Measurements from ENCODE around the gene RABL6.
"Not testable (repeated sequence)": the region's sequence is repeated elsewhere in the genome, so short reads cannot be mapped to it uniquely, and the experiment has no call there.

Gene RABL6

GRCh38 chr9:136835162-136835931 is 27.6 kb downstream of the RABL6 start:
- TF ChIP-seq PPARA (CRISPR knock-in tag; IDR thresholded peaks at IDR 0.05; ENCODE audit: borderline replicate concordance) = no peak

DNA sequence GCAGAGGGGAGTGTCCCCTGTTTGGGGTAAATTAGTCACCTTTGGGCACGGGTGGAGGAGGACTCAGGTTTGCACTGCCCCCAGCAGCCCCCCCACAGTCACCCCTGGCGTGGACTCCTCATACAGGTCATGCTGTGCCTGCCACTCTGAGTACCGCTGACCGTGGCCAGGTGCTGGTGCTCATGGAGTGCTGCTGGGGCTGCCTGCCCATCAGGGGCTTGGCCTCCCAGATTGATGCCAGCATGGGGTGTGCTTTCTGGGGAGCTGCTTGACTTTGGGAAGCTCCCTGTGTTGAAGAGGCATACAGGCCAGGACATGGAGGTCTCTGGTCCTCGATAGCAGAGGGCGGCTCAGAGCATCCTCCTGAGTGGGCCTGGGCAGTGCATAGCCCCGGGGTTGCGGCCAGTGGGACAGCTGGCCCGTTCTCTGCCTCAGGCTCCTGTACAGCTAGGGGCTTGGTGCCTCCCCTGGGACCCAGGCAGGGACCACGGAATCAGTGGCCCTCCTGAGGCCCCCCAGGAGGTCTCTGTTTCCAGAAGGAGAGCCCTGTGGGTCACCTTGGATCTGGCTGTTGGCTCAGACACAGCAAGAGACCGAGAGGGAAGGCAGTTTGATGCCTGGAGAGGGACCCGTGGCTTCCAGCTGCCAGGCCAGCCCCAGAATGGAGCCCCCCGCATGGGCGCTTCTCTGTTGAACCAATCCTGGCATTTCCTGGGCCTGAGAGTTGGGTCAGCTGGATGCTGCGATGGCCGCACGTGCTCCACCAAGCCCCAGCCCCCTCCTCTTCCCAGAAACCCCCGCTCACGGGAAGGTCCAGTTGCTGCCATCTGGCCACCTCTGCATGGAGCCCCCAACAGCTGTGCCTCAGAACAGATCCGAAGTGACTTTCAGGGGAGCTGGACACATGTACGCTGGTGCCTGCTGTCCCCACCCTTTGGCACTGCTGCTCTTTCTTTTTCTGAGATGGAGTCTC is 28.5 kb downstream of the RABL6 start:
- TF ChIP-seq ZNF565 (CRISPR knock-in tag; conservative IDR thresholded peaks at IDR 0.05; ENCODE audit: low read depth) (no peak), RARB (CRISPR knock-in tag; IDR thresholded peaks at IDR 0.05) (no peak), GLIS3 (CRISPR knock-in tag; IDR thresholded peaks at IDR 0.05) (no peak), TSHZ2 (CRISPR knock-in tag; IDR thresholded peaks at IDR 0.05) (no peak), BACH2 (CRISPR knock-in tag; IDR thresholded peaks at IDR 0.05; ENCODE audit: borderline replicate concordance) (no peak), OSR1 (CRISPR knock-in tag; IDR thresholded peaks at IDR 0.05) (no peak), ARNTL (CRISPR knock-in tag; IDR thresholded peaks at IDR 0.05; ENCODE audit: borderline replicate concordance, low read depth) (no peak), ZC3H10 (CRISPR knock-in tag; IDR thresholded peaks at IDR 0.05) (no peak), CSDC2 (CRISPR knock-in tag; IDR thresholded peaks at IDR 0.05) (no peak), ISL1 (CRISPR knock-in tag; IDR thresholded peaks at IDR 0.05) (no peak), ESRRG (CRISPR knock-in tag; IDR thresholded peaks at IDR 0.05) (no peak), PPARA (CRISPR knock-in tag; IDR thresholded peaks at IDR 0.05; ENCODE audit: borderline replicate concordance) (no peak), TCF4 (CRISPR knock-in tag; IDR thresholded peaks at IDR 0.05; ENCODE audit: borderline replicate concordance) (no peak), ZNF8 (CRISPR knock-in tag; IDR thresholded peaks at IDR 0.05) (no peak), ZNF70 (CRISPR knock-in tag; IDR thresholded peaks at IDR 0.05) (no peak), TOX (CRISPR knock-in tag; IDR thresholded peaks at IDR 0.05; ENCODE audit: borderline replicate concordance) (no peak), ZFP3 (CRISPR knock-in tag; IDR thresholded peaks at IDR 0.05) (no peak)
- TF ChIP-seq, protein P1, sequence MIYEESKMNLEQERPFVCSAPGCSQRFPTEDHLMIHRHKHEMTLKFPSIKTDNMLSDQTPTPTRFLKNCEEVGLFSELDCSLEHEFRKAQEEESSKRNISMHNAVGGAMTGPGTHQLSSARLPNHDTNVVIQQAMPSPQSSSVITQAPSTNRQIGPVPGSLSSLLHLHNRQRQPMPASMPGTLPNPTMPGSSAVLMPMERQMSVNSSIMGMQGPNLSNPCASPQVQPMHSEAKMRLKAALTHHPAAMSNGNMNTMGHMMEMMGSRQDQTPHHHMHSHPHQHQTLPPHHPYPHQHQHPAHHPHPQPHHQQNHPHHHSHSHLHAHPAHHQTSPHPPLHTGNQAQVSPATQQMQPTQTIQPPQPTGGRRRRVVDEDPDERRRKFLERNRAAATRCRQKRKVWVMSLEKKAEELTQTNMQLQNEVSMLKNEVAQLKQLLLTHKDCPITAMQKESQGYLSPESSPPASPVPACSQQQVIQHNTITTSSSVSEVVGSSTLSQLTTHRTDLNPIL (CRISPR knock-in tag; IDR thresholded peaks at IDR 0.05; ENCODE audit: low read depth) = no peak
- TF ChIP-seq, protein P2, sequence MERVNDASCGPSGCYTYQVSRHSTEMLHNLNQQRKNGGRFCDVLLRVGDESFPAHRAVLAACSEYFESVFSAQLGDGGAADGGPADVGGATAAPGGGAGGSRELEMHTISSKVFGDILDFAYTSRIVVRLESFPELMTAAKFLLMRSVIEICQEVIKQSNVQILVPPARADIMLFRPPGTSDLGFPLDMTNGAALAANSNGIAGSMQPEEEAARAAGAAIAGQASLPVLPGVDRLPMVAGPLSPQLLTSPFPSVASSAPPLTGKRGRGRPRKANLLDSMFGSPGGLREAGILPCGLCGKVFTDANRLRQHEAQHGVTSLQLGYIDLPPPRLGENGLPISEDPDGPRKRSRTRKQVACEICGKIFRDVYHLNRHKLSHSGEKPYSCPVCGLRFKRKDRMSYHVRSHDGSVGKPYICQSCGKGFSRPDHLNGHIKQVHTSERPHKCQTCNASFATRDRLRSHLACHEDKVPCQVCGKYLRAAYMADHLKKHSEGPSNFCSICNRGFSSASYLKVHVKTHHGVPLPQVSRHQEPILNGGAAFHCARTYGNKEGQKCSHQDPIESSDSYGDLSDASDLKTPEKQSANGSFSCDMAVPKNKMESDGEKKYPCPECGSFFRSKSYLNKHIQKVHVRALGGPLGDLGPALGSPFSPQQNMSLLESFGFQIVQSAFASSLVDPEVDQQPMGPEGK (CRISPR knock-in tag; IDR thresholded peaks at IDR 0.05; ENCODE audit: borderline replicate concordance) = no peak
- TF ChIP-seq, protein P3, sequence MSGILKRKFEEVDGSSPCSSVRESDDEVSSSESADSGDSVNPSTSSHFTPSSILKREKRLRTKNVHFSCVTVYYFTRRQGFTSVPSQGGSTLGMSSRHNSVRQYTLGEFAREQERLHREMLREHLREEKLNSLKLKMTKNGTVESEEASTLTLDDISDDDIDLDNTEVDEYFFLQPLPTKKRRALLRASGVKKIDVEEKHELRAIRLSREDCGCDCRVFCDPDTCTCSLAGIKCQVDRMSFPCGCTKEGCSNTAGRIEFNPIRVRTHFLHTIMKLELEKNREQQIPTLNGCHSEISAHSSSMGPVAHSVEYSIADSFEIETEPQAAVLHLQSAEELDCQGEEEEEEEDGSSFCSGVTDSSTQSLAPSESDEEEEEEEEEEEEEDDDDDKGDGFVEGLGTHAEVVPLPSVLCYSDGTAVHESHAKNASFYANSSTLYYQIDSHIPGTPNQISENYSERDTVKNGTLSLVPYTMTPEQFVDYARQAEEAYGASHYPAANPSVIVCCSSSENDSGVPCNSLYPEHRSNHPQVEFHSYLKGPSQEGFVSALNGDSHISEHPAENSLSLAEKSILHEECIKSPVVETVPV (CRISPR knock-in tag; IDR thresholded peaks at IDR 0.05) = no peak

More at GRCh38 chr9:136835162-136835931, 27.6 kb downstream of the RABL6 start:
- no peak for ATAC-seq

DNA sequence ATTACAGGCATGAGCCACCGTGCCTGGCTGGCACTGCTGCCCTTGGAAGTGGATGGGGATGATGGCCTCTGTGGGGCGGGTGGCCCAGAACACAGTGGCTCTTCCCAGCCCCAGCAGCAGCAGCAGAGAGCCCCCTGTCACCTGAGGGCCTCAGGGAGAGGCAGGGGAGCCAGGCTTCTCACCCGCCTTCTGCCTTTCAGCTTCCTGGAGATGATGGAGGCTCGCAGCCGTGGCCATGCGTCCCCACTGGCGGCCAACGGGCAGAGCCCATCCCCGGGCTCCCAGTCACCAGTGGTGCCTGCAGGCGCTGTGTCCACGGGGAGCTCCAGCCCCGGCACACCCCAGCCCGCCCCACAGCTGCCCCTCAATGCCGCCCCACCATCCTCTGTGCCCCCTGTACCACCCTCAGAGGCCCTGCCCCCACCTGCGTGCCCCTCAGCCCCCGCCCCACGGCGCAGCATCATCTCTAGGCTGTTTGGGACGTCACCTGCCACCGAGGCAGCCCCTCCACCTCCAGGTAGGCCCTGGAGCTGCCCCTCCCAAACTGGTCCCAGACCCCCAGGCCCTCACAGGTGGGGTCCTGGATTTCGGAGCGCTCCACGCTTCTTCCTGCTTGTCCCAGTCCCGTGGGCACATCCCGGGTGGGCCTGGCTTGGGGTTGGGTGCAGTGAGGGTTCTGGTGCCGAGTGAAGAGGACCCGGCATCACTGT is 29.6 kb downstream of the RABL6 start:
- ATAC-seq = no peak
- TF ChIP-seq ZNF70 (CRISPR knock-in tag; IDR thresholded peaks at IDR 0.05) (no peak), RARB (CRISPR knock-in tag; IDR thresholded peaks at IDR 0.05) (no peak), ARNTL (CRISPR knock-in tag; IDR thresholded peaks at IDR 0.05; ENCODE audit: borderline replicate concordance, low read depth) (no peak), SNAI2 (CRISPR knock-in tag; IDR thresholded peaks at IDR 0.05) (no peak), ZNF565 (CRISPR knock-in tag; conservative IDR thresholded peaks at IDR 0.05; ENCODE audit: low read depth) (no peak), CSDC2 (CRISPR knock-in tag; IDR thresholded peaks at IDR 0.05) (no peak)
- TF ChIP-seq, protein P3 (CRISPR knock-in tag; IDR thresholded peaks at IDR 0.05) = no peak

More for the DNA sequence above, 28.5 kb downstream of the RABL6 start:
- ATAC-seq = no peak

DNA sequence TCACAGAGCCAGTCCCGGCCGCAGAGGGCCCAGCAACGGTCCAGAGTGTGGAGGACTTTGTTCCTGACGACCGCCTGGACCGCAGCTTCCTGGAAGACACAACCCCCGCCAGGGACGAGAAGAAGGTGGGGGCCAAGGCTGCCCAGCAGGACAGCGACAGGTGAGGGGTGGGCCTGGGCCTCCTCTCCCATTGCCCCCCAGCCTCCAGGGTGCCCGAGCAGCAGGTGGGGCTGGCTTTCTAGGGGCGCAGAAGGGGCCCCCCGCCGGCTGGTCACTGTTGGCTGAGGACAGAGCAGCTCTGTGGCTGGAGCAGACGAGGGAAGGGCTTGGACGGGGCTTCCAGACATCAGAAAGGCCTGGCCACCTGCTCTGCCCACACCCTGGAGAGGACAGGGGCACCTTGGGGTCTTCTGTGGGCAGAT is 30.1 kb downstream of the RABL6 start:
- ATAC-seq = not testable (repeated sequence)

Data from SK-N-SH treated with all-trans-retinoic acid at 6 μM for 48 hours (cell line).